ENCODE results near the gene ERH.

ERH gene

DNA sequence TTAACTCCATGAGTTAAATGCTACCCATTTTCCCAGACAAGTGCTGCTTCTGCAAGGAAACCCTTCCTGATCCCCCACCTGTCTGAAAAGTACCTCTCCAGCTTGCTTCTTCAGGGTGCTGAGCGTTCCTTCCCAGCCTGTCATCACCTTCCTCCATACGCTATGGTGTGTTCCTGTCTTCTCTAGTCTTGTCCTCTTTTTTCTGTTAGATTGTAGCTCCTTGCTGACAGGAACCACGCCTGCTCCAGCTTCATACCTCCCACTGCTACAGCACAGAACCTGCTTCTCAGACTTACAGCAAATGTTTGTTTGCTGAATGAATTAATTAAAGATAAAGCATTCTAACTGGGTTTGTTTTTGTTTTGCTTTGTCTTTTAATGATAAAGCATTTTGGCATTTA lies 39.1 kb downstream of the ERH start:
- no peaks in the 10 kb centered on the region for H3K36me3 ChIP-seq (replicated peaks)
- no peak for DNase-seq
- in situ Hi-C loops (cut with HindIII; ENCODE audit: low pct_ligation_motif_present, low sequenced_read_pairs) = no loop called here
- TF ChIP-seq, protein P1, sequence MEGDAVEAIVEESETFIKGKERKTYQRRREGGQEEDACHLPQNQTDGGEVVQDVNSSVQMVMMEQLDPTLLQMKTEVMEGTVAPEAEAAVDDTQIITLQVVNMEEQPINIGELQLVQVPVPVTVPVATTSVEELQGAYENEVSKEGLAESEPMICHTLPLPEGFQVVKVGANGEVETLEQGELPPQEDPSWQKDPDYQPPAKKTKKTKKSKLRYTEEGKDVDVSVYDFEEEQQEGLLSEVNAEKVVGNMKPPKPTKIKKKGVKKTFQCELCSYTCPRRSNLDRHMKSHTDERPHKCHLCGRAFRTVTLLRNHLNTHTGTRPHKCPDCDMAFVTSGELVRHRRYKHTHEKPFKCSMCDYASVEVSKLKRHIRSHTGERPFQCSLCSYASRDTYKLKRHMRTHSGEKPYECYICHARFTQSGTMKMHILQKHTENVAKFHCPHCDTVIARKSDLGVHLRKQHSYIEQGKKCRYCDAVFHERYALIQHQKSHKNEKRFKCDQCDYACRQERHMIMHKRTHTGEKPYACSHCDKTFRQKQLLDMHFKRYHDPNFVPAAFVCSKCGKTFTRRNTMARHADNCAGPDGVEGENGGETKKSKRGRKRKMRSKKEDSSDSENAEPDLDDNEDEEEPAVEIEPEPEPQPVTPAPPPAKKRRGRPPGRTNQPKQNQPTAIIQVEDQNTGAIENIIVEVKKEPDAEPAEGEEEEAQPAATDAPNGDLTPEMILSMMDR (IDR thresholded peaks at IDR 0.05; ENCODE audit: low read depth, low read length, missing control alignments) = no peak
- H3K27me3 ChIP-seq (replicated peaks) = no peaks in the 10 kb centered on the region
- no peak overlapping the region for H3K4me3 ChIP-seq (ENCODE audit: low read depth, low read length)
- H3K27ac ChIP-seq = no peak overlapping the region

DNA sequence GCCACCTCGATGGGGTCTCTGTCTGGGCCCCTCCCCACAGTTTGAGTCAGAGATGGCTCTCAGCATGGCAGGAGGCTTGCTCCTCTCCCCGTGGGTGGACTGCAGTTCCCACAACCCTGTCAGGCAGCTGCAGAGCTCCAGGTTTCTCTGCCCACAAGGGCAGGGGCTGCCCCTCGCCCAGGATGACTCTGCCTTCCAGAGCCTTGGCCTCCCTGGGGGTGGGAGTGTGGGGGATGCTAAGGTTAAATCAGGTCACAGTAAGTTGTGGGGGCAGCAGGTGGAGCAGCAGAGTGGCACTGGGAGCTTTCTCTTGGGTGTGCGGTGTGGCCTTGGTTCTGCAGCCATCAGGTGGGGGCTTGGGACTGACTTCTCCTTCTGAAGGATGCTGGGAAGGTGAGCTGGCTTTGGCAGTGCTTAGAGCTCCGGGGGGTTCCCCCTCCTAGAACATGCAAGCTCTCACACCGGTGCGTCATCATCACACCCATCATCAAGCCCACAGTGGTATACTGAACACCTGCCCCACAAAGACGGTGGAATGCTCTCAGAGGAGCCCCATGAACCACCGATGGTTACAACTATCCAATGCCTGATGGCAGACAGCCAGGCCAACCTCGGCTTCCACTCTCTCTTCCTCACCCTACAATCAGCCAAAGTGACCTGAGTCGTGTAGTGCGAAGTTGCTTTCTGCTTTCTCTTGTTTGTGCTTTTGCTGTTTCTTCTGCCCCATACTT lies 39.7 kb downstream of the ERH start:
- no peaks in the 10 kb centered on the region for H3K27me3 ChIP-seq (replicated peaks)
- DNase-seq = no peak
- H3K36me3 ChIP-seq (replicated peaks) = no peaks in the 10 kb centered on the region
- in situ Hi-C loops (cut with HindIII; ENCODE audit: low pct_ligation_motif_present, low sequenced_read_pairs) = no loop called here
- no peak overlapping the region for H3K27ac ChIP-seq
- H3K4me3 ChIP-seq (ENCODE audit: low read depth, low read length) = no peak overlapping the region
- TF ChIP-seq, protein P1 (IDR thresholded peaks at IDR 0.05; ENCODE audit: low read depth, low read length, missing control alignments) = no peak

DNA sequence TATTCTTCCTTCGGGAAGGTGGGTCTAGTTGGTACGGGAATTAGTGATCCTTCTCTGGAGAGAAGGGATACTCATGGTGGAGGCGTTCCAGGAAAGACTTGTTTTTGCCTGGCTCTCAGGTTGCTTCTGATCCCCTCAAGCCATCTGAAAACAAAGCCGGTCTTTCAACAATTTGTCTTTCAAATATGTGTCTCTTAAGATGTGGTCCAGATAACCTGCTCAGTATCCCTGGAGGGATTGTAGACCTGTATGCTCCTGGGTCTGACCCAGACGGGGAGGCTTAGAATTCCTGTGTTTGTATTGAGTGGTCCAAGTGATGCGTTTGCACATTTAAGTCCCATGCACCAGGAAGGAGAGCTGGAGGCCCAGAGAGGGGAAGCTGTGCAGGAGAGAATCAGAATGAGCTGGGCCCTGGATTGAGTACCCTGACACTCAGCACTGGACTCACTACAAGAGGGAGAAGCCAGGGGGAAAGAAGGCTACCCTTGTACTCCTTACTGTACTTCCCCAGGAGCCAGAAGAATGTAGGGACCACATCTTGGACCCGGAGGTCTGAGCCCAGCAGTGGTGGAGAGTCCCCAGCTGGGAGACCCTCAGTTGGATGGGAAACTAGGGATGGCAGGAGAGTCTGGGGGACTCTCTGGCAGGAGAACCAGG lies 40.4 kb downstream of the ERH start:
- H3K27ac ChIP-seq = no peak overlapping the region
- TF ChIP-seq, protein P1 (IDR thresholded peaks at IDR 0.05; ENCODE audit: low read depth, low read length, missing control alignments) = no peak
- in situ Hi-C loops (cut with HindIII; ENCODE audit: low pct_ligation_motif_present, low sequenced_read_pairs) = no loop called here
- no peaks in the 10 kb centered on the region for H3K36me3 ChIP-seq (replicated peaks)
- no peak for DNase-seq
- H3K27me3 ChIP-seq (replicated peaks) = no peaks in the 10 kb centered on the region
- no peak overlapping the region for H3K4me3 ChIP-seq (ENCODE audit: low read depth, low read length)

DNA sequence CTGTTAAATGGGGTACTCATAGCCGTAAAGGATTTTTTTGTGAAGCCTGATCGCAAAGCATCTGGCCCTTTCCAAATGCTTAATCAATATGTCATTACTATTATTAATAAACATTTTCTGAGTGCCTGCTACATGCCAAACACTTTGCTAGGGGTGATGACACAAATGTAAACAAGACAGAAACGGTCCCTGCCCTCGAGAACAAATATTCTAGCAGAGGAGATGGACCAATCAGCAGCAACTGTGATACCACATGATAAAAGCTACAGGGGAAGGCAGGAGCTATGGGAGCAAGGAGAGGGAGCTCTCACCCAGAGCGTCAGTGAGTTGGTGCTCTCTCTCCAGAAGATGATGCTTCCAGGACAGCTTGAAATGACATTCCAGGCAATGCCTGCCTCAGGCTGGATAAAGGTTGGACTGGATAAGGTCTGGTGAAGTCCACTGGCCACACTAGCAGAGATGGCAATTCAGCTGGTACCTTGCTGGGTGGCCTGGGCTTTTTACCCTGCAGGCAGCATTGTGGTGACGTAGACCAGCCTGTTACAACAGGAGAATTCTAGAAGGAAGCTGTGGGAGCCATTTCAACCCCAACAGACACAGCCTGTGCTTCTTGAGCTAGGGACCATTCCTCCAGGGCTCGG lies 41.1 kb downstream of the ERH start:
- H3K4me3 ChIP-seq (ENCODE audit: low read depth, low read length) = no peak overlapping the region
- TF ChIP-seq, protein P1 (IDR thresholded peaks at IDR 0.05; ENCODE audit: low read depth, low read length, missing control alignments) = no peak
- no peaks in the 10 kb centered on the region for H3K36me3 ChIP-seq (replicated peaks)
- H3K27ac ChIP-seq = no peak overlapping the region
- in situ Hi-C loops (cut with HindIII; ENCODE audit: low pct_ligation_motif_present, low sequenced_read_pairs) = no loop called here
- no peak for DNase-seq
- H3K27me3 ChIP-seq (replicated peaks) = no peaks in the 10 kb centered on the region

DNA sequence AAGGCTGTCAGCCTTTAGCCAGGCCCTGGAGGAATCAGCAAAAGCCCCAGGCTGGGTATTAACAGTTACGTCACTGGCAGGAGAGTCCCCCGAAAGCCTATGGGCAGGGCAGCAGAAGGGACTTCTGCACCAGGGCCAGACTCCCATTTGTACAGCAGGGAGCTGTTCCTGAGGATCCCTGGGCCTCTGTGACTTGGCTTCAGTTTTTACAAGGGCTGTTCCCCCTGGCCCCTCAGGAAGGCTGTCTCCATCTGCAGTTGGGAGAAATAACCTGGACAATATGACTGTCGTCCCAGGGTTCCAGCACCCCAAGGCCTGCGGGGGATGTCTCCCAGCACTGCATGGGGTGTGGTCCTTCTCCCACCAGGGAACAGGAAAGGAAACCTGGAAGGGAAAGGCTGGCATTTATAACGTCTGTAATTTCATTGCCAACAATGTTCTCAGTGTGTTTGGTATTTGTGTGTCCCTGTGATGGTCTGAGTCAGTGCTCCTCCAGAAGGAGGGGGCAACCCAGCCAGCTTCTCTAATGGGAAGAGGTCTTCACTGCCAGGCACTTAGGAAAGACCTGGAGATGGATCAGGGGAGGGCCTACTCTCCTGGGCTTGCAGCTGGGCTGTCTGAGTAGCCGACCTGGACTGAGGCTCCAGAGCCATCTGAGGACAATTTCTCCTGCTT lies 42.4 kb downstream of the ERH start:
- in situ Hi-C loops (cut with HindIII; ENCODE audit: low pct_ligation_motif_present, low sequenced_read_pairs) = no loop called here
- DNase-seq = peak; percentile 17
- Histone ChIP-seq H3K27ac (no peak overlapping the region), H3K4me3 (ENCODE audit: low read depth, low read length) (no peak overlapping the region), H3K27me3 (replicated peaks) (no peaks in the 10 kb centered on the region), H3K36me3 (replicated peaks) (no peaks in the 10 kb centered on the region)
- TF ChIP-seq, protein P1 (IDR thresholded peaks at IDR 0.05; ENCODE audit: low read depth, low read length, missing control alignments) = no peak

All from brain microvascular endothelial cell (primary cell).